ENCODE results near the gene CEP70.

The CEP70 gene

DNA sequence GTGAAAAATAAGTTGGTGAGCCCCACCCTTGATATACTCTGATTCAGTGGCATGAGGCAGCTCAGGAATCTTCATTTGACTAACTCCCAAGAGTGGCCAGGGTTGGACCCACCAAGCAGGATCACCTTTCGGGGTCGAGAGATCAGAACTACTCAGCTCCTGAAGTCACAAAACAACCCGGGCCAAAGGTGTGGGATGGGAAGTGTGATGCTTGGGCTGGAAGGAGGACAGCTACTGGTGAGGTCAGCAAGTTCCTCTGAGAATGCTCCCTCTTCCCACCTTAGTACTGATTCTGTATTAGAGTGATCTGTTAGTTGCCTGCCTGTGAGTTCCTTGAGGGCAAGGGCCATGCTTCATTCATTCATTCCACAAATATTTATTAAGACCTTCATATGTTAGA lies 144.6 kb downstream of the CEP70 start:
- no peak for DNase-seq

GRCh38 chr3:138448631-138449030 lies 145.4 kb downstream of the CEP70 start:
- no peak for DNase-seq

GRCh38 chr3:138445654-138446053 lies 148.4 kb downstream of the CEP70 start:
- no peak for DNase-seq

DNA sequence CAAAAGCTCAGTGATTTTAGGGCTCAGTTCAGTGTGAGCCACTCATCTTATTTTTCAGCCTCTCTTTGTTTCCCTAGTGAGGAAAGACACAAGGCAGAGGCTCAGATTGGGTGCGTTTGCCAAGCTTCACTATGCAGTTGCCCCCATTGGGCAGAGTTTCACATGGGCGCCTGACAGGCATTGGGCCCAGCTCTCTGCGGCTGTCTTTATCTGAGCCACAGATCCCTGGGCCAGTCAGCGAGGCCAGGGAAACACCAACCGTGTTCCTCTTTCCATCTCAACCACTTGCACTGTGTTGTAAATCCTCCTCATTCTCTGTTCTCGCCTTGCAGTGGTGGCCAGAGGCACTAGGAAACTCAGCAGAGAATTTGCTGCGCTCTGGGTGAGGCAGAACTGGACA lies 148.8 kb downstream of the CEP70 start:
- no peak for DNase-seq
